ENCODE data around the gene GATAD2A.
"Not testable (repeated sequence)": the region's sequence is repeated elsewhere in the genome, so short reads cannot be mapped to it uniquely, and the experiment has no call there.

GATAD2A gene

DNA sequence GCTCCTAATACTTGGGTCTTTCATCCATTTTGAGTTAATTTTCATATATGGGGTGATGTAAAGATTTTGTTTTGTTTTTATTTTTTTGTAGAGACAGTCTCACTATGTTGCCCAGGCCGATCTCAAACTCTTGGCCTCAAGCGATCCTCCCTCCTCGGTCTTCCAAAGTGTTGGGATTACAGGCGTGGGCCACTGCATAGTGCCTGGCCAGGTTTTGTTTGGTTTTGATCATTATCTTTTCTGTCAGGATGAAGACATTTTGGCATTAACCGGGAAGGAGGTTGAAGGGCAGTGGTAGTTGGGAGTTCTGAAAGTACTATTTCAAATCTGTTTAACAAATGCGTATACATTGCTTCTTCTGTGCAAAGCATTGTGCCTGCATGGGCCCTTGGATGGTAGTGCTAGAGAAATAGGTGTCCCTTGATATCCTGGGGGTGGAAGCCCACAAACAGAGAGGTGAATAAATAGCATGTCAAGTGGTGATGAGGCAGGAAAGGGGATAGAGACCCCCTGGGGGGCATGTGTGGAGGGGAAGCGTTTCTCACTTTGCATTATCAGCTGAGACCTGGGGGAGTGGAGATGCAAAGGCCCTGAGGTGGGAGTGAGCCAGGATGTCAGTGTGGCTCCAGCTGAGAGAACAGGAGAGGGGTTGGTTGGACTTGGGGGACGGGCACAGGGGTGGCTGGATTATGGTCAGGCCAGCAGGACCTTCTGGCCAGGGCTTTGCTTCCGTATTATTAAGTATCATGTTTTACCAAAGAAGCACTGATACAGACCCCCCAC lies 41.4 kb downstream of the GATAD2A start:
- no peak for DNase-seq (ENCODE audit: low read depth in 2 of 2)

DNA sequence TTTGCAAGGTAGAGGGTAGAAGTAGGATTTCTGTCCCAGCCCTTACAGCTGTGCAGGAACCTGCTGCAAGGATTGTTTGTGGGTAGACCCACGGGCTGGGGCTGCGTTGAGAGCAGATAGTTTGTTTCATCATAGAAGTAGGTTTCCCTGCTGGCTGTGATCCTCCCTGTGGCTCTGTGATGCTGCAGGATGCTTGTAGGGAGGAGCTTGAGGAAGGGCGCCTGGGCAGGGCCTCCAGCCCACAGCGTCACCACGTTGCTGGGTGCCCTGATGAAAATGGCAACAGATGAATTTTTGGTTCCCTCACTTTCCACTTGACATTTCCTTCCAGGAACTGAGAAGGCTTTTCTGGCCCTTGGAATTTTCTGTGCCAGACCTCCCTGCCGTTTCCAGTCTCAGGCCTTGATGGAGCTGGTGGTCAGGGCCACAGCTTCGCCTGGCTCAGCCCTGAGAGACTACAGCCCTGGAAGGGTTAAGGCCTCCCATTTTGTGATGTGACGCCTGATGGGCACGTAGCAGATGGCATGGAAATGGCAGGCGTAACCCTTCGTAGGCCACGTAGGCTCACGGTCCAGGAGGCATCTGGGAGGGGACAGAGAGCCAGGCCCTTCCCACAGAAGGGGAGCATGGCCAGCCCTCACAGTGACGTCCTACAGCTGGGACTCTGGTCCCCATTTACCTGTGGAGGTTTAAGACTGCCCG lies 42.2 kb downstream of the GATAD2A start:
- DNase-seq (ENCODE audit: low read depth in 2 of 2): no peak

DNA sequence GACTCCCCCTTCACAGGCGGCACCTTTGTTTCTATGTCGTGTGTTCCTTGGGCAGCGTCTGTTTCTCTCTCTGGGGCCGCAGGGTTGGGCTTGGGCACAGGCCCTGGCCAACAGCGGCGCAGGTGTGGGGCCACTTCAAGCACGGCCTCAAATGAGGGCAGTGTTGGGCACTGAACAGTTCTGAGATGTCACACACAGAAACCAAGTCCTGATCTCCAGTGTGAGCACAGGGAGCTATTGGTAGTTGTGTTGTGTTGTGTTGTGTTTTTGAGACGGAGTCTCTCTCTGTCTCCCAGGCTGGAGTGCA lies 42.7 kb downstream of the GATAD2A start:
- DNase-seq (ENCODE audit: low read depth in 2 of 2): no peak

- peak in 1 of 2 donors; percentile 30 for DNase-seq (ENCODE audit: low read depth in 2 of 2)
Measured at GRCh38 chr19:19451429-19452242, 46.2 kb downstream of the GATAD2A start.

- DNase-seq (ENCODE audit: low read depth in 2 of 2): no peak
Measured at GRCh38 chr19:19452243-19453124, 47.0 kb downstream of the GATAD2A start.

- DNase-seq (ENCODE audit: low read depth in 2 of 2): no peak
Measured at GRCh38 chr19:19453125-19453454, 47.6 kb downstream of the GATAD2A start.

GRCh38 chr19:19455166-19455919 lies 49.9 kb downstream of the GATAD2A start:
- DNase-seq (ENCODE audit: low read depth in 2 of 2): not testable (repeated sequence)

GRCh38 chr19:19457671-19458070 lies 52.2 kb downstream of the GATAD2A start:
- DNase-seq (ENCODE audit: low read depth in 2 of 2): no peak

GRCh38 chr19:19458110-19458816 lies 52.8 kb downstream of the GATAD2A start:
- DNase-seq (ENCODE audit: low read depth in 2 of 2): no peak

DNA sequence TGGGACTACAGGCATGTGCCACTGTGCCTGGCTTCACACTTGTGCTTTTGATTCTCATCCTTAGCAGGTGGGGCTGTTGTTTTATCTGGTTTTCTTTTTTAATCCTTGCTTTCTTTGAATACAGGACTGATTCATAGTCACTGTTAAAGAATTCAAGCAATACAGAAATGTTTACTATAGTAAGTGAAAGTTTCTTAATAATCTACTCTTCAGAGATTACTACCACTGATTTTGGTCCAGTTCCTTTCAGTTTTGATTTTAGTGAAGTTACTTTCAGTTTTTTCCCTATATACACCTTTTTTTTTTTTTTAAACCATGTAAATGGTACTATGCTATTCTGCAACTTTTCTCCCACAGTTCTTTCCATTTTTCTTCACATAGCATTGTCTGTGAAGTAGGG lies 53.6 kb downstream of the GATAD2A start:
- no peak for DNase-seq (ENCODE audit: low read depth in 2 of 2)

DNA sequence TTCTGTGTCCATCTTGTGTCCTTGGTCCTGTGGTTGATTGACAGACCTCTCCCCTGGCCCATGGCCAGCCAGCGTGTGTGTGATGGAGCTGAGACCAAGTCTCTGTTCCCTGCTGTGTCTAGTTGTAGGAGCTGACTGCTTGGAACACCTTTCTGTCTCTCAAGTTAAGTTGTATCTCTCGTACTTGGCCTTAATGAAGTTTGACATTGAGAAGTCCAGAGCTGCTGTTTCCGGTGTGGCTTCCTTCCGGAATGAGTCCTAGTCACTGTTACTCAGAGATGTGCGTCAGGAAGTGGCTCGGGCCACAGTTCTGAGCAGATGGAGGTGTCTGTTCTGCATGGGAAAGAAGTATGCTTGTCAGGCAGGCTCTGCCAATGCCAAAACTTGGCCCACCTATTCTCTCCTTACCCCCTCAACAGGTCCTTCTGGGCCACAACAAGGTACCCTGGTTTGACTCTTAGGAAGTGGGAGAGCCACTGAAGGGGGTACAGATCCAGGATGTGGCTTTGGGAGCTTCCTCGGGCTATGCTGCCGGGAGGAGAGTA lies 54.3 kb downstream of the GATAD2A start:
- DNase-seq (ENCODE audit: low read depth in 2 of 2): peak; percentile 40 to 45

- no peak for DNase-seq (ENCODE audit: low read depth in 2 of 2)
Measured at GRCh38 chr19:19460258-19460731, 54.8 kb downstream of the GATAD2A start.

DNA sequence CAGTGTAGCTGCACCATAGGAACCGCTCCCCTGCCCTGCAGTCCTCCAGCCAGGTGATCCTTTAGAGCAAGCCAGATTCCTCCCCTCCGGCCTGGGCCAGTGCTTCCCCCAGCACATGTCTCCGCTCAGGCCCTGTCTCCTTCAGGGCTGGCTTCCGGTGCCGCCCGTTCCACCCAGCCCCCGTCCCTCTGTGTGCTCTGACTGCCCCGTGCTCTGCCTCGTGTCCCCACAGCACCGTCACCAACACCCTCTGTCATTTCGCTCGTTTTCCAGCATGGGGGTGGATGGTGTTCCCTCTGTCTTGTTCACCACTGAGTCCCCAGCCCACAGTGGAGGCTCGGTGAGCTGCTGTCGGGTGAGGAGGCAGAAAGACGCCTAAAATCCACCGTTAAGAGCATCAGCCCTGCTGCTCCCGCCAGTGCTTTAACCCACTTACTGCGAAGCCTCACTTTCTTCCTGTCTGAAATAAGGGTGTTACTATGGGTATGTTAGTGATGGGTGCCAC lies 55.3 kb downstream of the GATAD2A start:
- DNase-seq (ENCODE audit: low read depth in 2 of 2): peak; percentile 45 to 49

DNA sequence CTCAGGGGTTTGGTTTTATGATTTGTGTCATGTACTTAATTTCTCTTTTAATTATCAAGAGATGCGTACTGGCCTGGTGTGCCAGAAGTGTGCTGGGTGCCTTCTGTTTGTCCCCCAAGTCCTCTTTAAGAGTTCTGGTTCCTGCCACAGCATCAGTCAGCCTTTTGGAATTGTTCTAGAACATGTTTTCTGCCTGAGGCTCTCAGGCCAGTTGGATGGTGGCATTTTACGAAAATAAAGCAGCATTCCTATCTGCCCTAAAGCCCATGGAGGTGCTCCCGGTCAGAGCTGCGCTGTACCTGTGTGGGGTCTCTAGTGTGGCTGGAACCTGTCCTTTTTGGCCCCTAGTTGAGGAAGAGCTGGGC lies 55.8 kb downstream of the GATAD2A start:
- DNase-seq (ENCODE audit: low read depth in 2 of 2): no peak

GRCh38 chr19:19461671-19462622 lies 56.5 kb downstream of the GATAD2A start:
- no peak for DNase-seq (ENCODE audit: low read depth in 2 of 2)

- no peak for DNase-seq (ENCODE audit: low read depth in 2 of 2)
Measured at GRCh38 chr19:19463348-19464117, 58.1 kb downstream of the GATAD2A start.

GRCh38 chr19:19464339-19465098 lies 59.0 kb downstream of the GATAD2A start:
- no peak for DNase-seq (ENCODE audit: low read depth in 2 of 2)

Measured in activated CD4-positive, alpha-beta T cell treated with anti-CD3 and anti-CD28 coated beads for 24 hours (primary cell).